Measurements from ENCODE around the gene RBPMS2. TPM values are rescaled to one million over a fixed set of nuclear protein-coding genes. Genes with fewer than 3 reads are reported as not detected.

Gene RBPMS2
- total RNA-seq, 6 experiments from 2014 or later, result 0.14 TPM; not detected in 5

DNA sequence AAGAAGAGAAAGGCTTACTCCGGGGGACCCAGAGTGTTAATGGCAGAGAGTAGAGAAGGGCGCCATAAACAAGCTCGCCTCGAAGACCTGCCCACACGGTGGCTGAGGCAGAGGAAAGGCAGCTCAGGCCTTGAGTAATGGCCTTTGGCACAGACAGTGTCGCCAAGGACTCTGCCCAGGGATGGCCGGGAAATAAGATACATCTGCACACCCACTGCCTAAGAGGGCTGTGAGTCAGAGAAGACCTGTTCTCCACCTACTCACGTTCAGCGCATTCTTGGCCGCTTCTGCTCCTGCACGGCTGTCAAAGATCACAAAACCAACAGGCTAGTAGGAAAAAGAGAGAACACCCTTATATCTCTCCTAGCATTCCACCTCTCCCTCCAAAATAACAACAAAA lies 26.2 kb downstream of the RBPMS2 start:
- Mint-ChIP-seq H3K36me3 (ENCODE audit: low read depth) (no peaks in the 10 kb centered on the region), H3K27me3 (ENCODE audit: insufficient read depth) (peaks cover 47% of the 10 kb centered on the region), H3K9me3 (no peaks in the 10 kb centered on the region), H3K27ac (no peak overlapping the region), H3K4me1 (ENCODE audit: low read depth) (peaks cover 9% of the 10 kb centered on the region; the same call in 1 of the 2 replicates), H3K4me3 (no peak overlapping the region)
- TF ChIP-seq, protein P1, sequence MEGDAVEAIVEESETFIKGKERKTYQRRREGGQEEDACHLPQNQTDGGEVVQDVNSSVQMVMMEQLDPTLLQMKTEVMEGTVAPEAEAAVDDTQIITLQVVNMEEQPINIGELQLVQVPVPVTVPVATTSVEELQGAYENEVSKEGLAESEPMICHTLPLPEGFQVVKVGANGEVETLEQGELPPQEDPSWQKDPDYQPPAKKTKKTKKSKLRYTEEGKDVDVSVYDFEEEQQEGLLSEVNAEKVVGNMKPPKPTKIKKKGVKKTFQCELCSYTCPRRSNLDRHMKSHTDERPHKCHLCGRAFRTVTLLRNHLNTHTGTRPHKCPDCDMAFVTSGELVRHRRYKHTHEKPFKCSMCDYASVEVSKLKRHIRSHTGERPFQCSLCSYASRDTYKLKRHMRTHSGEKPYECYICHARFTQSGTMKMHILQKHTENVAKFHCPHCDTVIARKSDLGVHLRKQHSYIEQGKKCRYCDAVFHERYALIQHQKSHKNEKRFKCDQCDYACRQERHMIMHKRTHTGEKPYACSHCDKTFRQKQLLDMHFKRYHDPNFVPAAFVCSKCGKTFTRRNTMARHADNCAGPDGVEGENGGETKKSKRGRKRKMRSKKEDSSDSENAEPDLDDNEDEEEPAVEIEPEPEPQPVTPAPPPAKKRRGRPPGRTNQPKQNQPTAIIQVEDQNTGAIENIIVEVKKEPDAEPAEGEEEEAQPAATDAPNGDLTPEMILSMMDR (IDR thresholded peaks at IDR 0.05), result no peak
- peak; percentile 24 for DNase-seq

DNA sequence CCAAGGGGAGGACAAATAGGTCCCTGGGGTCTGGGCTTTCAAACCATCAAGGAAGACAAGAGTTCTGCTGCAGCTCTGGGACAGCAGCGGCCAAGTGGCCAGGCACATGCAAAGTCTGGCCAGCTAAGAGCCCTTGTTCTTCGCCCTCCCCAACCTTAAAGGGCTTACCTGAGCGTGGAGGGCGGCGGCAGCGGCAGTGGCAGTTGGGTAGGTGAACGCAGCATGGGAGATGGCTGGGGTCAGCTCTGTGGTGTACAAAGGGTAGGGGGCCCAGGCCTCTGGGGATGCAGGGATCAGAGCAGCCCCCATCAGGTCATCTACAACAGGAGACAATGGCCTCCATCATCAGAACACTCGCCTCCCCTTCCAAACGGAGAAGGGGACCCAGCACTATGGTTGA lies 27.1 kb downstream of the RBPMS2 start:
- H3K4me1 Mint-ChIP-seq (ENCODE audit: low read depth), result peaks cover 9% of the 10 kb centered on the region; the same call in 1 of the 2 replicates

DNA sequence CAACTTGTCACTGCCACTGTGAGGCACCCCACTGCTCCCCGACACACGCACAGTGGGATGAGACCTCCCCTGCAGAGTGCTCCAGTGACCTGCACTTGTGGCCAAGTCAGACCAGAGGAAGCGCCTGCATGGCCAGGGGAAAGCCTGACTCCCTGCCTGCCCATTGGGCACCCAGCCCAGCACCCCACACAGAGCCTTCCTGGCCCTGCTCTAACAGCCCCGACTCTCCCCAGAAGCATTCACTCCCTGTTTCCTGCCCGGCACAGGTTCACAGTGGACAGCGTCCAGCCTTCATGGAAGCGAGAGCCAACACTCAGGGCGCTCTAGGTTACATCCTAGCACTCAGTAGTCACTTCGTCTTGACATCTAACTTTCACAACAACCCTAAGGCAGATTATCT lies 27.8 kb downstream of the RBPMS2 start:
- peaks cover 40% of the 10 kb centered on the region for H3K27me3 Mint-ChIP-seq (ENCODE audit: insufficient read depth)

More for the DNA sequence above, 27.1 kb downstream of the RBPMS2 start:
- no peak overlapping the region for H3K4me3 Mint-ChIP-seq
- TF ChIP-seq, protein P1 (IDR thresholded peaks at IDR 0.05), result no peak
- DNase-seq, result no peak
- no peak overlapping the region for H3K27ac Mint-ChIP-seq
- no peaks in the 10 kb centered on the region for H3K9me3 Mint-ChIP-seq
- peaks cover 46% of the 10 kb centered on the region for H3K27me3 Mint-ChIP-seq (ENCODE audit: insufficient read depth)
- no peaks in the 10 kb centered on the region for H3K36me3 Mint-ChIP-seq (ENCODE audit: low read depth)

DNA sequence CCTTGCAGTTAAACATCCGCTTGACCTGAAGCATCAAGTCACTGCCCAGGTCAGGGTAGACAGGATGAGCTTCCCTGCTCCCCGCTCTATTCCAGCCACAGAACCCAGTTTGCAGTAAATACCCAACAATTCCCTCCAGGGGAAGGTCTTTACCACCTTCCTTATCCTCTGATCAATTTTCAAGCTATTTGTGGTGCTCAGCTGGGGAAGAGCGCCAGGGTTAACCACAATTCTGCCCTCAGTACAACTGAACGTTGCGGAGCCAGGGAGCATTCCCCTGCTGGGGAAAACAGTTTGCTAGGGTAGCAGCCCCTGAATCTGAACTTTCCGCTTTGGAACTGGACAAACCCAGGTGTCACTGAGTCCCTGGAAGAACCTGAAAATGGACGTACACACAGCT lies 28.5 kb downstream of the RBPMS2 start:
- DNase-seq, result no peak
- TF ChIP-seq, protein P1 (IDR thresholded peaks at IDR 0.05), result no peak
- peaks cover 9% of the 10 kb centered on the region; the same call in 1 of the 2 replicates for H3K4me1 Mint-ChIP-seq (ENCODE audit: low read depth)
- H3K27ac Mint-ChIP-seq, result no peak overlapping the region
- no peaks in the 10 kb centered on the region for H3K9me3 Mint-ChIP-seq
- peaks cover 36% of the 10 kb centered on the region for H3K27me3 Mint-ChIP-seq (ENCODE audit: insufficient read depth)
- no peaks in the 10 kb centered on the region for H3K36me3 Mint-ChIP-seq (ENCODE audit: low read depth)
- H3K4me3 Mint-ChIP-seq, result no peak overlapping the region

More for the DNA sequence above, 27.8 kb downstream of the RBPMS2 start:
- DNase-seq, result no peak
- TF ChIP-seq, protein P1 (IDR thresholded peaks at IDR 0.05), result no peak
- peaks cover 9% of the 10 kb centered on the region; the same call in 1 of the 2 replicates for H3K4me1 Mint-ChIP-seq (ENCODE audit: low read depth)
- H3K36me3 Mint-ChIP-seq (ENCODE audit: low read depth), result no peaks in the 10 kb centered on the region
- H3K4me3 Mint-ChIP-seq, result no peak overlapping the region
- no peak overlapping the region for H3K27ac Mint-ChIP-seq
- H3K9me3 Mint-ChIP-seq, result no peaks in the 10 kb centered on the region

DNA sequence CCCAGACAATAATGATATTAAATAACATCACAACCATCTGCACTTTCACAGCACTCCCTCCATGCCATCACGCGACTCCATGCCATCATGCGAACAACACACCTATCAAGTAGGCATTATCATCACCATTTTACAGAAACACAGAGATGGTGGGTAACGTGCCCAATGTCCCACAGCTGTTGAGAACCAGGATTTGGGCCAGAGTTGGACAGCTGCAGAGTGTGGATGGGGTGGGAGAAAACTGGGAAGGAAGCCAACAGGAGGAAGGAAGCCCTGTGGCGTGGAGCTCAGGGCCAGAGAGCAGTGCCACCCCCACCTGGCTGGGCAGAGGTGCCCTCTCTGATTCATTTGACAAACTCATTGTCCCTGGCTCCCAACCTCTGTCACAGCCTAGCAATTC lies 29.0 kb downstream of the RBPMS2 start:
- TF ChIP-seq, protein P1 (IDR thresholded peaks at IDR 0.05), result no peak
- Mint-ChIP-seq H3K4me3 (no peak overlapping the region), H3K9me3 (no peaks in the 10 kb centered on the region), H3K36me3 (ENCODE audit: low read depth) (no peaks in the 10 kb centered on the region), H3K27me3 (ENCODE audit: insufficient read depth) (peaks cover 36% of the 10 kb centered on the region), H3K4me1 (ENCODE audit: low read depth) (peaks cover 9% of the 10 kb centered on the region; the same call in 1 of the 2 replicates), H3K27ac (no peak overlapping the region)
- no peak for DNase-seq

DNA sequence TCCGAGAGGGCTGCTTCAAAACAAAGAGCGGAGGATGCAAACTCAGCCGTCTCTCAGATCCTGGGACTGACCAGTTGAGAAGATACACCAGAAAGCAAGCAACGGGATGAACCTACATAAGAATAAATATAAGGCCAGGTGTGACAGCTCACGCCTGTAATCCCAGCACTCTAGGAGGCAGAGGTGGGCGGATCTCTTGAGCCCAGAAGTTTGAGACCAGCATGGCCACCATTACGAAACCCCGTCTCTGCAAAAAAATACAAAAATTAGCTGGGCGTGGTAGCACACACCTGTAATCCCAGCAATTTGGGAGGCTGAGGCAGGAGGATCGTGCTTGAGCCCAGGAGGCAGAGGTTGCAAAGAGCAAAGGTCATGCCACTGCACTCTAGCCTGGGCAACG lies 31.7 kb downstream of the RBPMS2 start:
- Mint-ChIP-seq H3K36me3 (ENCODE audit: low read depth) (no peaks in the 10 kb centered on the region), H3K4me1 (ENCODE audit: low read depth) (peaks cover 9% of the 10 kb centered on the region), H3K27ac (no peak overlapping the region), H3K9me3 (no peaks in the 10 kb centered on the region), H3K27me3 (ENCODE audit: insufficient read depth) (peaks cover 28% of the 10 kb centered on the region), H3K4me3 (no peak overlapping the region)
- DNase-seq, result no peak
- TF ChIP-seq, protein P1 (IDR thresholded peaks at IDR 0.05), result no peak
